ENCODE data around the gene ATP9A.
"Not testable (repeated sequence)": the region's sequence is repeated elsewhere in the genome, so short reads cannot be mapped to it uniquely, and the experiment has no call there.

The ATP9A gene

DNA sequence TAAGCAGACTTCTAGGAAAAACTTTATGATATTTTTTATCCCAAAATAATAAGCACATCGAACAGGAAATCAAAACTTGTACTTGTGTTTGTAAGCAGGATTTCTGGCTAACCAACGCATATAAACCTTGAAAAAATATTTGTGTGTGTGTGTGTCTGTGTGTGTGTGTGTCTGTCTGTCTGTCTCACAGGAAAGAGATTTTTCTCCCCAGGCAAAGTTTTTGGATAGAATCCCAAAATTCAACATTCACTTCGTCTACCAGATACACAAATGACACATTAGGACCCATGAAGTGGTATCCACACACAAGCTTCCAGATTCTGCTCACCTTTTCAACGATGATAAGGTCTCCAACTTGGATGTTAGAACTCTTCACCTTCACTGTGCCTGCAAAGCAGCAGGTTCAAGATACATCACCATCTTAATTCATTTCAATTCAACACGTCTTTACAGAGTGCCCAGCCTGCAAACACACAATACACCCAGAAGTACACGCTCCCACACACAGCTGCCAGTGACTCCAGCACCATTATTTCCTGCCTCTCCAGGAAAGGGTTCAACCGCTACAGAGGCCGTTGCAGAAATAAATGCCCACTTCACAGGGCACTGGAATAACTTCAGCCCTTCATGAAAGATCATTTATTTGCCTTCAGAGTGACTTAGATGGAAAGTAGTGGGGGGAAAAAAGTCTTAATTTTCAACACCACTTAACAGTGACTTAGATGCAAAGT lies 70.9 kb downstream of the ATP9A start:
- FAIRE-seq = no peak
- DNase-seq (ENCODE audit: low spot score) = no peak

GRCh38 chr20:51696304-51697071 lies 71.7 kb downstream of the ATP9A start:
- FAIRE-seq (no peak), DNase-seq (ENCODE audit: low spot score) (no peak)

GRCh38 chr20:51695574-51696303 lies 72.5 kb downstream of the ATP9A start:
- DNase-seq (ENCODE audit: low spot score) = no peak
- no peak for FAIRE-seq

- FAIRE-seq (no peak), DNase-seq (ENCODE audit: low spot score) (no peak)
Observed at GRCh38 chr20:51692806-51693400, 75.3 kb downstream of the ATP9A start.

DNA sequence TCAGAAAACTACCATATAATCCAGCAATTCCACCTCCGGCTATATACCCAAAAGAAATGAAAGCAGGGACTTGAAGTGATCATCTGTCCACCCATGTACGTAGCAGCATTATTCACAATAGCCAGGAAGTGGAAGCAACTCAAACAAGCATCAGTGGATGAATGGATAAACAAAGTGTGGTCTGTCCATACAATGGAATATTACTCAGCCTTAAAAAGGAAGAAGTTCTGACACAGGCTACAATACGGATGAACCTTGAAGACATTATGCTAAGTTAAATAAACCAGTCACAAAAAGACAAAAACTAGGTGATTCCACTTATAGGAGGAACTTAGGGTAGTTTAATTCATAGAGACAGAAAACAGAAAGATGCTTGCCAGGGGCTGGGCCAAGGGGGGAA lies 76.5 kb downstream of the ATP9A start:
- DNase-seq (ENCODE audit: low spot score) (no peak), FAIRE-seq (no peak)

DNA sequence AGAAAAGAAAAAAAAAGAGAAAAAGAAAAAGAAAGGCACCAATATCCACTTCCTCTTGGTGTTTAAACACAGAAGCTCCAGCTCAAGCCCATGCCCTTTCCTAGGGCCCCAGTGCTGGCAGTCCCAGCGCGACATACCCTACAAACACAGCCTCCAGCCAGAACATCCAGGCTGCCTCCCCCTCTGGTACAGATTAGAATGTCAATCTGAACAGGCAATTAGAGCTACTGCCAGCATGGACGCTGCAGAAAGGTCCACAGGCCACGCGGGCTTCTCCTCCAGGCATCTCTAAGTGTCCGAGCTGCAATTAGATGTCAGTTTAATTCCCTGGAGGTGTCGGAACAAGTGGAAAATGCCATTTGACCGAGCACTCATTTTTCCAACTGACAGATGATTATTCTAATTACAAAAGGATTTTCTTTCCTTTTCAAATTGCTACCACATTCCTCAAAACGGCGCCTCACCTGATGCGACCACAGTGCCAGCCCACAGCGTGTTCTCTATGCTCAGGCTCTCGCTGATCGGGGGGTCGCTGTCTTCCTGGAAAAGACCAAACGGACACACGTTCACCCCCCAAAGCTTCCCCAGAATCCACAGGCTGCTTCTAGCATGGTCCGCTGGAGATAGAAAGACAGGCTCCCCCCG lies 79.5 kb downstream of the ATP9A start:
- FAIRE-seq (no peak), DNase-seq (ENCODE audit: low spot score) (no peak)

DNA sequence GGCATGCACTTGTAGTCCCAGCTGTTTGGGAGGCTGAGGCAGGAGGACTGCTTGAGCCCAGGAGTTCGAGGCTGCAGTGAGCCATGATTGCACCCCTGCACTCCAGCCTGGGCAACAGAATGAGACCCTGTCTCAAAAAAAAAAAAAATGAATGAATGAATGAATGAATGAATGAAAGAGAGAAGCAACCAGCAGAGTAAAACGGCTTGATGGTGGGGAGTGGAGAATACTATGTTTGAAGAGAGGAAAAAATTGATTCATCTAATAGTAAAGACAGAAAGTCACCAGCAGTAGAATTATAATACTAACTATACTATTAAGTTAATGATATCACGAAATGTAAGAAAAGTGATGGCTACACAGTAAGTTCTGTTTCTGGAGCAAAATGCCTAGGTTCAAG lies 80.6 kb downstream of the ATP9A start:
- DNase-seq (ENCODE audit: low spot score) (no peak), FAIRE-seq (no peak)

- peak; percentile 94 for DNase-seq (ENCODE audit: low spot score)
- FAIRE-seq = peak; percentile 73
Observed at GRCh38 chr20:51687108-51687507, 81.1 kb downstream of the ATP9A start.

DNA sequence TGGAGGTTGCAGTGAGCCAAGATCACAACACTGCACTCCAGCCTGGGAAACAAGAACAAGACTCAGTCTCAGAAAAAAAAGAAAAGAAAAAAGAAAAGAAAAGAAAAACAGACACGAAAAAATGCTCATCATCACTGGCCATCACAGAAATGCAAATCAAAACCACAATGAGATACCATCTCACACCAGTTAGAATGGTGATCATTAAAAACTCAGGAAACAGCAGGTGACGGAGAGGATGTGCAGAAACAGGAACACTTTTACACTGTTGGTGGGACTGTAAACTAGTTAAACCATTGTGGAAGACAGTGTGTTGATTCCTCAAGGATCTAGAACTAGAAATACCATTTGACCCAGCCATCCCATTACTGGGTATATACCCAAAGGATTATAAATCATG lies 82.7 kb downstream of the ATP9A start:
- not testable (repeated sequence) for FAIRE-seq; DNase-seq (ENCODE audit: low spot score)

GRCh38 chr20:51680067-51680749 lies 88.0 kb downstream of the ATP9A start:
- no peak for FAIRE-seq
- DNase-seq (ENCODE audit: low spot score) = no peak

DNA sequence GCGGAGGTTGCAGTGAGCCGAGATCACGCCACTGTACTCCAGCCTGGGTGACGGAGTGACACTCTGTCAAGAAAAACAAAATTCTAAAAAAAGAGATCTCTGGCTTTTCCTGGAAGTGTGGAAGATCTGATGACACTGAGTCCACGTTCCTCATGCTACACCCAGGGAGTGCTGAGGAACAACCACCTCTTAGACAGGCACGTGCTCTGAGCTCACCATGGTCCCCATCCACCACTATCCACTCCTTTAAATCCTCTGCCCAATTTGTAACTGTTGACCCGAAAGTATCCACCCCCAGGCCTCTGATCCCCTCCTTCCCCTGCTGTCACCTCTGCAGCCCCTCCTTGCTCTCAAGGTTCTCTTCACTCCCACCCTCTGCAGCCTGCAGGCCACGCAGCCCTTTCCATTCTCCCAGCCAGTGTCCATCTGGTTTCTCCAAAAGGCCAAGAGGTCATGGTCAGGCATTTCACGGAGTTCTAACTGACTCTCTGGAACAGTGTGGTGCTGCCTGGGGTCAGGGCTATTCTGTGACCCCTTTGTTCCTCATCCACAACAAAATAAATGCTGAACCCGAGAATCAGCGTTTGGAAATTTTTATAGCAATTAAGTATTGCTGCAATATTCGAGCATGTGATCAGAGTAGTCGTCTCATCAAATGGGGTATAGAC lies 88.8 kb downstream of the ATP9A start:
- no peak for FAIRE-seq

DNA sequence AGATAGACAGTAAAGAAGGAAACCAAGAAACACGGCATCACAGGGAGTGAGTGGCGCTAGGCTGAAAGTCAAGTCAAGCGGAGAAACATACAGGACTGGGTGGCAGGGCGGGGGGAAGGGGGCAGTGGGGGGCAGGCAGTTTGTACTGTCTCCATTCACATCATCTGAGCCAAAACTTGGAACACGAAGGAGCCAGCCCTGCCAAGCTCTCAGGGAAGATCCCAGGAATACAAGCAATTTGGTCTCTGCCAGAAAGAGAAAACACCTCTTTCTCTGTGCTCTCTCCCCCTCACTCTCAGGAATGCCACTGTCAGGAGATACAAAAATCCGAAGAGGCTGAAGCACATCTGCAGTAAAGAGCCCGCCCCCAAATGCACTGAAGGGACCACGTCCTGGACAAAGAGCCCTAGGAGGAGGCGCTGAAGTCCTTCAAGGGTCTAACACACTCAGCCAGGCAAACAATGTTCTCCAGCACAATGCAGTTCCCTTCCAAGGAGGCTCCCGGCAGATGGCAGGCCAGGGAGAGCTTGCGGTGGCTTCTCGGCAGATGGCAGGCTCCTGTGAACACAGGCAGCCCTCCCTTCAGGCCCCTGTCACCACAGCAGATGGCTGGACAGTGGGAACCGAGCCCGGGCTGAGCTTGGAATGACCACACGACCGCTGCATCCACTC lies 90.0 kb downstream of the ATP9A start:
- FAIRE-seq = no peak

More for the DNA sequence above, 88.8 kb downstream of the ATP9A start:
- no peak for DNase-seq (ENCODE audit: low spot score)

GRCh38 chr20:51668947-51669346 lies 99.2 kb downstream of the ATP9A start:
- FAIRE-seq (no peak), DNase-seq (ENCODE audit: low spot score) (no peak)

More for the DNA sequence above, 90.0 kb downstream of the ATP9A start:
- DNase-seq (ENCODE audit: low spot score) = no peak

DNA sequence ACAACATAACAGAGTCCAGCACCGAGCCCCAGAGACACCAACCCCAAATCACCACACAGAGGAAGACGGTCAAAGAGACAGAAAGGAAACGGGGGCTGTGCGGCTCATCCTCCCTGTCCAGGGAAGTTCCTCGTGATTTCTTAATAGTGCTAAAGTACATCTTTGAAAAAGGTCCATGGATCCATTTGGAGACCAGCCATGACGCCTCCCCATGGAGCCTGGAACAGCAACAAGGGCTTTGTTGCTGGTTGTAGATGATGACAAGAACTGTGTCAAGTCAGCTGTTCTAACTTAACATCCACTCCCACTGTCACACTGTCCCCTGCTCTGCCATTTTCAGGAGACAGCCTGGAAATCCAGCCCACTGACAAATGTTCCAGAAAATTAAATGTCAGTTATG lies 99.7 kb downstream of the ATP9A start:
- FAIRE-seq = no peak
- no peak for DNase-seq (ENCODE audit: low spot score)

DNA sequence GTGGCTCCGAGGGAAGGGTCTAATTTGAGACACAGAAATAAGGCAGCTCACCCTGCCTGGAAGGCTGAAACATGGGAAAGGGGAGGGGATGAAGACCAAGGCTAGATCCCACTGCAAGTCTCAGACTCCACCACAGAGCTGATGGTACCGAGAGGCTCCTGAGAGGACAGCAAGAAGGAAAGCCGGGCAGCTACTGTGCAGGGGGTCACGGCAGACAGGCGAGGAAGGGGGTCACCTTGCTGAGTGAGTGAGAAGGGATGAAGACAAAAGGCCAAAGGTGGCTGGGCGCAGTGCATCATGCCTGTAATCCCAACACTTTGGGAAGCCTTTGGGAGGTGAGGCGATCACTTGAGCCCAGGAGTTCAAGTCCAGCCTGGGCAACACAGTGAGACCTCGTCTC lies 100.7 kb downstream of the ATP9A start:
- DNase-seq (ENCODE audit: low spot score) (no peak), FAIRE-seq (no peak)

DNA sequence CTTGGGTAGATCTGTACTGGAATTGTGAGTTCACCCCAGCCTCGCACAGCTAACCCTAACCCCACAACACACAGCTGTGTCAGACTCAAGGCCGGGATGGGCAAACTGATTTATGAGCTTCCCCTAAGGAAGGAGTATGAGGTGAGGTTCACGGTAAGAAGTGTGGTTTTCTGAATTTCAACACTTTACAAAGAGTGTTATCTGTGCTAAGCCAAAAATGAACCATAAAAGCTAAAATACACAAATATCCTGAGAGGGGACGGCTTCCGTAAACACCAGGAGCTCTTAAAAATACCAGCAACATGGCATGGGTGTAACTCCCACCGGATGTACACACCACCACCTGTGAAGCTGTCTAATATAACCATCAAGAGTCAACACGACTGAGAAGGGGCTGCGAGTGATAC lies 101.2 kb downstream of the ATP9A start:
- DNase-seq (ENCODE audit: low spot score) (no peak), FAIRE-seq (no peak)

DNA sequence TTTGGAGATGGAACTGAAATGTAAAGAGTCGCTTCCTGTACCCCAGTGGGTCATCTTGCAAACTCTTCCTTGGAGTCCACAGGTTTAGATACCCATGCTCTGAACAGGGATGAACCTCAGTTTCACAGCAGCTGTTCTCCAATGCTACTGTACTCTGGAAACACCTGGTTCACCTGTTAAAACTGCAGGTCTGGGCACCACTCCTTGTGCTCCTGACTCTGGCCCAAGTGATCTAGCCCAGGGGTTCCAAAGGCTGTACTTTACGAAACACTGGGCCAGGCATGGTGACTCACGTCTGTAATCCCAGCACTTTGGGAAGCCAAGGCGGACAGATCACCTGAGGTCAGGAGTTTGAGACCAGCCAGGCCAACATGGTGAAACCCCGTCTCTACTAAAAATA lies 102.1 kb downstream of the ATP9A start:
- no peak for FAIRE-seq
- DNase-seq (ENCODE audit: low spot score) = no peak

DNA sequence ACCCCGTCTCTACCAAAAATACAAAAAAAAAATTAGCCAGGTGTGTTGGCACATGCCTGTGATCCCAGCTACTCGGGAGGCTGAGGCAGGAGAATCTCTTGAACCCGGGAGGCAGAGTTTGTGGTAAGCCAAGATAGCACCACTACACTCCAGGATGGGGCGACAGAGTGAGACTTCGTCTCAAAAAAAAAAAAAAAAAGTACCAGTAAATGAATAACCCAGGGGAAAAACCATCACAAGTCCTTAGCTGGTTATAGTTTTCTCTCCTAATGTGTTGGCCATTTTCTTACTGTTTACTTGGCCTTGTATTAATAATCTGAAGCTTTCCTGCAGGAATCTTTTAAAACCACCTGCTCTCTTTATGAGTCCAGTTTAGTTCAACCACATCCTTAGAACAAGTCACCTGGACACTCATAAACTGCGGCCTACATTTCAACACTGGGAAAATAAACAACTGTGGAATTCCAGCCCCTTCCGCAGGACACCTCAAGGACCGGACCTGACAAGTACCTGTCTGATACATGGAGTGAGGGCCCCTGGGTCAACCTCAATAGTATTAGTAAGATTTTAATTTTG lies 102.6 kb downstream of the ATP9A start:
- FAIRE-seq (no peak), DNase-seq (ENCODE audit: low spot score) (no peak)

DNA sequence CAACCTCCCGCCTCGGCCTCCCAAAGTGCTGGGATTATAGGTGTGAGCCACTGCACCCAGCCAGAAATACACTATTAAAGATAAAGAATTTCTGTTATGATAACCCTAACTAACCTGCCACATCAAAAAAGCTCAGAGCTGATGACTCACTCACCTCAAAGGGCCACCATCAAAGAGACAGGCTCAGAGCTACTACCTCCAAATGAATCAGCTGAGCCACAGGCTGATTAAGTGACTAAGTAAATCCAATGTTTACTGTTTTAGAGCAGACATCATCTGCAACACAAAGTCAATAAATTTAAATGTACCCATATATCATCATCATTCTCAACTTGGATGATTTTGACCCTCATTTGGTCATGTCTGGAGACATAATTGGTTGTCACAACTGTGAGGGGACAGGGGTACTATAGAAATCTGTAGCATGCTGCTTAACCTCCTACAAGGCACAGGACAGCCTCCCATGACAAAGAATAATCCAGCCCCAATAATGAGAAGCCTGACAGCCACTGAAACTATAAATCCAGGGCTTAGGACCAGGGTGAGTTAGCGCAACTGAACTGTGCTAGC lies 106.5 kb downstream of the ATP9A start:
- FAIRE-seq (peak; percentile 56), DNase-seq (ENCODE audit: low spot score) (peak; percentile 88)
